IPS-20b (cell line): Measurements from ENCODE around the gene U2AF2.
A peak's percentile ranks its signal among the peaks of the same experiment; 100 is the strongest.

ENCODE experiments used
- H3K27ac ChIP-seq: one replicate; pipeline ENCODE4 v1.5.1; 2013; ENCODE audit warnings: low read length
- H3K27me3 ChIP-seq: 2 replicates; pipeline ENCODE4 v1.6.1; 2013; ENCODE audit warnings: mild to moderate bottlenecking, low read length, inconsistent platforms; ENCODE audit not compliant: insufficient read depth
- H3K36me3 ChIP-seq: 2 replicates; pipeline ENCODE4 v1.6.1; 2013; ENCODE audit warnings: low read depth, mild to moderate bottlenecking, inconsistent platforms, low read length, moderate library complexity; ENCODE audit not compliant: insufficient read depth
- H3K4me1 ChIP-seq: 2 replicates; pipeline ENCODE4 v1.6.1; 2013; ENCODE audit warnings: mild to moderate bottlenecking, control low read depth, inconsistent platforms, low read length, moderate library complexity; ENCODE audit not compliant: insufficient read depth
- H3K4me3 ChIP-seq: 2 replicates; pipeline ENCODE4 v1.5.1; 2013; ENCODE audit warnings: mild to moderate bottlenecking, low read length, inconsistent platforms
- H3K9ac ChIP-seq: 2 replicates; pipeline ENCODE4 v1.6.1; 2013; ENCODE audit warnings: low read depth, mild to moderate bottlenecking, inconsistent platforms, low read length, moderate library complexity
- H3K9me3 ChIP-seq: 2 replicates; pipeline ENCODE4 v1.6.1; 2013; ENCODE audit warnings: mild to moderate bottlenecking, low read depth, low read length, inconsistent platforms; ENCODE audit not compliant: insufficient read depth

Gene U2AF2

DNA sequence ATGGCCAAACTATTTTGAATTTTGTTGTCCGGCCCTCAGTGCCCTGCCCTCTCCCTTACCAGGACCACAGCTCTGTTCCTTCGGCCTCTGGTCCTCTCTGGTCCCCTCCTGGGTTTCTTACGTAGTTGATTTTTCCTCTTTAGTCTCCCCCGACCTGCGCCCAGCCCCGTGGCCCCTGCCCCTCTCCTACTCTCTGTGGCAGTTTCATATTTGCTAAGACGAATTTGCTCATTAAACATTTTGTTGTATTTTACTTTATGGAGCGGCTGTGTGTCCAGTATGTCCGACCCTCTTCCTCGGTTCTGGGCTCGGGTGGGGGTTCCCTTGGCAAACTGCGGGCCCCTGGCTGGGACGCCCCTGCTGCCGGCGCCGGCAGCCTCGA, 19.6 kb downstream of the U2AF2 start:
- peaks cover 50% of the 10 kb centered on the region for H3K36me3 ChIP-seq
- no peaks in the 10 kb centered on the region for H3K27me3 ChIP-seq
- H3K4me1 ChIP-seq = peaks cover 10% of the 10 kb centered on the region; the same call in 1 of the 2 replicates
- peak overlapping the region; percentile 79 for H3K4me3 ChIP-seq
- H3K27ac ChIP-seq = peak overlapping the region; percentile 31
- H3K9ac ChIP-seq = peak overlapping the region; percentile 79
- H3K9me3 ChIP-seq = no peaks in the 10 kb centered on the region

DNA sequence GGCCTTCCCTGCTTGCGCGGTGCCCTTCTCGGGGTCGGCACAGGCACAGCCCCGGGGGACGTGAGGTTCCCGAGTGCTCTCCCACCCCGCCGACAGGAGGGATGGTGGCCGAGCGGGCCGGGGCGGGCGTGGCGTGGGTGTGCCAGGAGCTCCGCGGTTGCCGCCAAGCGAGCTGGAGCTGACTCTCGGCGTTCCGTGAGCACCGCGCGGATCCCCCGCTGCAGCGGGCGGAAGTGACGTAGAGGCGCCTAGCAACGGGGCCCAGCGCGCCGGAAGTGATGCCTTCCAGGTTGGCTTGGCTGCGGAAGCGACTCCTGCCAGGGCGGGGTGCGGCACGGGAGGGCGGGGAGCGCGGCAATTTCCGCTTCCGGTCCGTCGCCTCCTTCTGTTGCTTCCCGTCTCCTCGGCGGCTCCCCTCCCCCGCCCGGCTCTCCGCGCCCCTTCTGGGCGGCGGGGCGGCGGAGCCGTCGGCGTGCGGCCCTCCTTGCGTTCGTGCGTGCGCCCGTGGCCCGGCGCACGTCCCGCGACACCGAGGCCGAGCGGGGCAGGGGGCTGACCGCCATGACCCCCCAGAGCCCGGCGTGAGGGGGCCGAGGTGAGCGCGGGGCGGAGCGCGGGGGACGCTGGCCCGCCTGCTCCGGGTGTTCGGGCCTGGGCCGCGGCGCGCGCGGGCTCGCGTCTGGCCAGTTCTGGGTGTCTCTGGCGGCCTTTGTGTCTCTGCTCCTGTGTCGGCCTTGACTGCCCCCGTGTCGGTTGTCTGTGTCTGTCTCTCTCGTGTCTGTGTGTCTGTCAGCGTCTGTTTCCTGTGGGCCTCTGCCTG, 20.2 kb downstream of the U2AF2 start, which contains the start of gene EPN1:
EPN1 (plus strand) TSS at position 386 of the 820 bp plus-strand sequence. CDS start 3,402 bp downstream, outside the sequence.
- peak within 1 kb of the TSS; percentile 79 for H3K4me3 ChIP-seq
- H3K36me3 ChIP-seq = peaks cover 49% of the 10 kb centered on the region

DNA sequence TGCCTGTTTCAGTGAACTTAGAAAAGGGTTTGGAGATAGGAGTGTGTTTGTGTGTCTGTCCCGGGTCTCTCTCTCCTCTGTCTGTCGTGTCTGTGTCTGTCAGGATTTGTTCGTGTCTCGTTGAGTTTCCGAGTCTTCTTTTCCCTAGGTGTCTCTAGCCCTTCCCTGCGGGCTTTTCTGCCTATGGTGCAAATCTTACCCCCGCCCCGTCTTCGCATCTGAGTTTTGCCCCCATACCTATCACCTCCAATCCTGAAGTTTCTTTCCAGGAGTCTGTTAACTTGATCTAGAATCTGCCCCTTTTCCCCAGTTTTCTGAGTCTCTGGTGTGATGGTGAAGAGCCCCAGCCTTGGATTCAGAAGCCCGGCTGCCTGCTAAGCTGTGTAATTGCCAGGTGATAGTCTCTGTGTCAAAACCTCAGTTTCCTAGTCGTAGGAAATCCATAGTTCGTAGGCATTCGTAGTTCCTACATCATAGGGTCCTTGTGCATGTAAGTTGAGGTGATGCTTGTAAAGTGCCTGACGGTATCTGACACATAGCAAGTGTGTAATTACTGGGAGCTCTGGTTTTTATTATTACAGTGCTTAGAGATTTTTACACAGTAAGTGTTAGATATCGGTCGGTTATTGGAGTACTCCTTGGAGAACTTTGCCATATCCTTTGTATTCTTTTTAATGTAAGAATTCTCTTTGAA, 21.0 kb downstream of the U2AF2 start:
- peaks cover 10% of the 10 kb centered on the region; the same call in 1 of the 2 replicates for H3K4me1 ChIP-seq
- no peaks in the 10 kb centered on the region for H3K27me3 ChIP-seq
- peaks cover 49% of the 10 kb centered on the region for H3K36me3 ChIP-seq
- no peak overlapping the region for H3K27ac ChIP-seq
- no peaks in the 10 kb centered on the region for H3K9me3 ChIP-seq
- H3K4me3 ChIP-seq = peak overlapping the region; percentile 79
- H3K9ac ChIP-seq = peak overlapping the region; percentile 83

More for the DNA sequence above, 20.2 kb downstream of the U2AF2 start, which contains the start of gene EPN1:
- no peaks in the 10 kb centered on the region for H3K9me3 ChIP-seq
- peaks cover 10% of the 10 kb centered on the region; the same call in 1 of the 2 replicates for H3K4me1 ChIP-seq
- peak within 1 kb of the TSS; percentile 31 for H3K27ac ChIP-seq
- H3K9ac ChIP-seq = peak within 1 kb of the TSS; percentile 83
- no peaks in the 10 kb centered on the region for H3K27me3 ChIP-seq

DNA sequence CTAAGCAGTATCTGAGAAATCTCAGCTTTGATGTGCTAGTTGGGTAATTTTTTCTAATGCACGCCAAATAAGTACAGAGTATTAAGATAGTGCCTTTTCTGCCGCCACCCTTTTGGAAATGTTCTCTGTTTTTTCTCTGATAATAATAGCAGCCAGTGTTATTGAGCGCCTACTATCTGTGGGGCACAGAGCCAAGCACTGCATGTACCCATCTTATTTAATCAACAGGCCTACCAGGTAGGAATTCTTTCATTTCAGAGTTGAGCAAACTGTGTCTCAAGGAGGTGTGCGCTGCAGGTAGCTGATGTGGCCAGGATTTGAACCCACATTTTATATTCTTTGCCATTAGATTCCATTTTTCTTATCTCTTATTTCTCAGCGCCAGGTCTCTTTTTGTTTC, 21.5 kb downstream of the U2AF2 start:
- no peaks in the 10 kb centered on the region for H3K9me3 ChIP-seq
- peaks cover 10% of the 10 kb centered on the region; the same call in 1 of the 2 replicates for H3K4me1 ChIP-seq
- H3K36me3 ChIP-seq = peaks cover 53% of the 10 kb centered on the region
- H3K4me3 ChIP-seq = peak overlapping the region; percentile 79; the same call in 1 of the 2 replicates
- H3K9ac ChIP-seq = peak overlapping the region; percentile 83; the same call in 1 of the 2 replicates
- H3K27me3 ChIP-seq = no peaks in the 10 kb centered on the region
- no peak overlapping the region for H3K27ac ChIP-seq

DNA sequence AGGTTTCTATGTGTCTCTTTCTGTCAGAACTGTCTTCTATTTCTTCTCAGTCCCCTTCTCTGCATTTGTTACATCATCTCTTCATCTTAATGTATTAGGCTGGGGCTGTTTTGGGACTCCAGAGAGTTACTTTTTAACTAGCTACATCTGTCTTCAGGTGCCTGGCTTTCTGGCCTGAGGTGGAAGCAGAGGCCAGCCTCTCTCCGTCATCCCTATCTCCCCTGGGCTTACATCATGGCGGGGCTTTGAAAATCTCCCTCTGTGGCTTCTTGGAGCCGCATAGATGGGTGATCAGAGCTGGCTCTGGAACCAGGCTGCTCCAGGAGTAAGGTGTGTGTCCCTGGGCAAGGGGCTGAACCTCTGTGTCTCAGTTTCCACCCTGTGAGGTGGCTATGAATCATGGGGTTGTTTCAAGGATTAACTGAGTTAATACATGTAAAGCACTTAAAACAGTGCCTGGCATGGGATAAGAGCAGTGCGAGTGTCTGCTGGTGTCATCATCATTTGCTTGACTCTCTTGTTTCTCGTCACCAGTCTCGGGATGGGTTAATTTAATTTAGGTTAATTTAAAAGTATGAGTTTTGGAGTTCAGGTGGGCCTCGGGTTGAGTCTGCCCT, 22.2 kb downstream of the U2AF2 start:
- H3K36me3 ChIP-seq = peaks cover 58% of the 10 kb centered on the region
- no peak overlapping the region for H3K4me3 ChIP-seq

DNA sequence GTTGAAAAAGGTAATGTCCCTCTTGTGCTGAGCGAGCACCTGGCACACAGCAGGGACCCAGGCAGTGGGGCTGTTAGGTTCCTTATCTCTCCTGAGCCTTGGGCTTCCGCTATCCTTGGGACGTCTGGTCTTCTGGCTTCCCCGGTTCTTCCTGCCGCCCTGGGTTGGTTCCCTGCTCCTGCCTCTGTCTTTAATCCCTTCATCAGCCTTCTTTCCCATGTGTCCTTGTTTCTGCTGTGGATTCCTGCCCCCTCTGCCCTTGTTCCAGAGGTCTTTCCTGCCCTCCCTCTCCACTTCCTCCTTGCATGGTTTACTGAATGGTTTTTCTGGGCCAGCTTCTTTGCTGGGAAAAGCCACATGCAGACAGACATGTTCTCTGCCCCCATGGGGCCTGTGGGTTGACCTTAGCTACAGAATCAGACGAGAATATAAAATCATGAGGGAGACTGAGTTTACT, 22.8 kb downstream of the U2AF2 start:
- no peaks in the 10 kb centered on the region for H3K27me3 ChIP-seq
- no peak overlapping the region for H3K9ac ChIP-seq
- H3K9me3 ChIP-seq = no peaks in the 10 kb centered on the region
- no peak overlapping the region for H3K4me3 ChIP-seq
- no peak overlapping the region for H3K27ac ChIP-seq
- H3K36me3 ChIP-seq = peaks cover 54% of the 10 kb centered on the region
- peaks cover 10% of the 10 kb centered on the region; the same call in 1 of the 2 replicates for H3K4me1 ChIP-seq

More for the DNA sequence above, 22.2 kb downstream of the U2AF2 start:
- Histone ChIP-seq H3K27ac (no peak overlapping the region), H3K9ac (no peak overlapping the region), H3K9me3 (no peaks in the 10 kb centered on the region), H3K4me1 (peaks cover 10% of the 10 kb centered on the region; the same call in 1 of the 2 replicates), H3K27me3 (no peaks in the 10 kb centered on the region)

DNA sequence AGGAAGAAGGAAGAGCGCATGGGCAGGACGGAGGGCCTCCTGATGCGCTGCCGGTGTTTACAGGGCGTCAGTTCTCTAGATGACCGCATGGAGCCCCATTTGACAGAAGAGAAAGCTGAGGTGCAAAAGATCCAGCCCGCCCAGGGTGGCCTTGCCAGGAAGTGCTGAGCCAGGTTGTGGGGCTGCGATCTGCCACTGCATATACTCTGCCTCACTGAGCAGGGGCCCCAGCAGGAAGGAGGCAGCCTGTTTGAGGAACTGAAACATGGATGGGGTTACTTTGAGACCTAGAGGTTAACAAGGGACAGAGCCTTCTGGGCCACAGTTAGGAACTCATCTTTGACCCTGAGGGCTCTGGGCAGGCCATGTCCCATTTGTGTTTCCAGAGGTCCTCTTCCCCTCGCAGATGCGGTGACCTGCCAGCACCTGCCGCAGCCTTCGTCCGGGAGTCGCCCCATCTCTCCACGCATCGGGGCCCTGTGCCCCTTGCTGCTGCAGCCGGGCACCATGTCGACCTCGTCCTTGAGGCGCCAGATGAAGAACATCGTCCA, 23.4 kb downstream of the U2AF2 start:
- H3K4me1 ChIP-seq = peaks cover 8% of the 10 kb centered on the region; the same call in 1 of the 2 replicates
- no peak overlapping the region for H3K4me3 ChIP-seq
- no peak overlapping the region for H3K9ac ChIP-seq
- no peaks in the 10 kb centered on the region for H3K9me3 ChIP-seq
- H3K36me3 ChIP-seq = peaks cover 50% of the 10 kb centered on the region
- no peak overlapping the region for H3K27ac ChIP-seq
- H3K27me3 ChIP-seq = no peaks in the 10 kb centered on the region

DNA sequence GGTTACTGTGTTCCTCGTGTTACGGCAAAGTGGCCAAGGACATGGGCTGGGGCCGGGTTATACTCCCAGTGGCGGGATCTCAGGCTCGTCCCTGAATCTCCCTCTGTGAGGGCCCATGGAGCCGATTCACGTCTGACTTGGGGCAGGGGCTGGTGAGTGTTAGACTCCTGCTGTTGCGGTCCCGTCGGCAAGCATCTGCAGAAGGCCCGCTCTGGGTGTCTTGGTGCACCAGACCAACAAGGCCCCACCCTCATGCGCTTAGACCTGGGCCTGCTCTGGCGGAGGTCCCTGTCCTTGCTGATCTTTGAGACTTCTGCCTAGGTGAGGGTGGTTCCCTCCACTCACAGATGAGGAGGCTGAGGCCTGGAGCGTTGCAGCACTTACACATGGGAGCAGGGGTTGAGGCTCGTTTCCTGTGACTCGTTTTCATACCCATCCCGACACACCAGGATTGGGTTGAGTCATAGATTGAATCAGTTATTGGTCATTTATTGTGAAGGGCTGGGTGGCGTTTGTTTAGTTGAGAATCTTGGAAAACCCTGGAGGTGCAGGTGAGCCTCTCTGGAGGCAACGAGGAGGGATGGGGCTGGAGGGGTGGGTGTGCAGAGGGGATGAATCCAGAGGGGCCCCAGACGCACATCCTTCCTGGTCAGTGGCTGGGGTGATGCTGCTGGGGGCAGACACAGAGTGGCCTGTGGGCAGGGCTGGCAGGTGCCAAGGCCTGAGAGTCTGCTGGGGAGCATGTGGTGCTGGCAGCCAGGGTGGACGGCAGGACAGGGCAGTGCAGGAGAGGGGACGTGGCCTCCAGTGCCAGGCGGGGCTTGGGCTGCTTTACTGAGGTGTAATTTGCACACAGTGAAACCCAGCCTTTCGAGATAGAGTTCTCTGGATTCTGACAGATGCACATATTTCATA, 24.8 kb downstream of the U2AF2 start:
- no peaks in the 10 kb centered on the region for H3K9me3 ChIP-seq
- H3K4me1 ChIP-seq = 0 out of 2 replicates have a peak, but pooled peaks cover 3% of the 10 kb centered on the region
- no peaks in the 10 kb centered on the region for H3K27me3 ChIP-seq
- H3K36me3 ChIP-seq = peaks cover 55% of the 10 kb centered on the region
- H3K27ac ChIP-seq = no peak overlapping the region
- no peak overlapping the region for H3K4me3 ChIP-seq
- no peak overlapping the region for H3K9ac ChIP-seq

DNA sequence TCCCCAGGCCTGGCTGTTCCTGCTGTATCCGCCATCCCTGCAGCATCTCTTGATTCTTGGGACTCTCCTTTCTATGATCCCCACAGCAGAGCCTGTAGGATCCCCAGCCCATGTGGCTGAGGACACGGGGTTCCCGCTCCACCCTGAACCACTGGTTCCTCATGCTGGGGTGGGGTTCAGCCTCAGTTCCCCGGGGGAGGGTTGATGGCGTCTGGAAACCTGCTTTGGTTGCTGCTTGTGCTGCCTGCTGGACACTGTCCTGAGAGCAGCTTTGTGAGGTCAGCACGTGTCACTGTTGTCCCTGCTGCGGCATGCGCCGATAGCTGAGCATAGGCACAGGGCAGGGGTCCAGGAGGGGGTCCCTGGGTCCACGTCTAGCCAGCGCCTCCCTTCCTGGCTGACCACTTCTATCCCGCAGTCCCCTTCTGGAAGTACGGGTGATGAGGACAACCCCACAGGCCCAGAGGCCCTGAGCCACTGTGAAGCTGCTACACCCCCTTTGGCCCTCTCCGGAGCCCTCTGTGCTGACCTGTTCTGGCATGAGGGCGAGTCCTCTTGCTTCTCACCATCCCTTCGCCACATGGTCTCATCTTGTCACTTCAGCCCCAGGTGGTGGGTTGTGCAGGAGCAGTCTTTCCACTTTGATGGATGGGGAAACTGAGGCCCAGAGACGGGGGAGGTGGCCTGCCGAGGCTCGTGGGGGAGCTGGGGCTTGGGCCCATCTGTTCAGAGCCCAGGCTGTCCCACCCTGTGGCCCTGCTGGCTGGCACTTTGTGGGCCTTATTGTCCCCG, 25.7 kb downstream of the U2AF2 start:
- Histone ChIP-seq H3K9ac (no peak overlapping the region), H3K9me3 (no peaks in the 10 kb centered on the region), H3K27me3 (no peaks in the 10 kb centered on the region), H3K36me3 (peaks cover 65% of the 10 kb centered on the region), H3K27ac (no peak overlapping the region), H3K4me1 (0 out of 2 replicates have a peak, but pooled peaks cover 3% of the 10 kb centered on the region), H3K4me3 (no peak overlapping the region)
